ENCODE measurements around the gene SLC17A1.

Gene SLC17A1

GRCh38 chr6:25787428-25787827 lies 44.4 kb downstream of the SLC17A1 start:
- H3K4me3 ChIP-seq (ENCODE audit: low read depth, low read length), result no peak overlapping the region

GRCh38 chr6:25781134-25781533 lies 50.7 kb downstream of the SLC17A1 start:
- TF ChIP-seq, protein P1, sequence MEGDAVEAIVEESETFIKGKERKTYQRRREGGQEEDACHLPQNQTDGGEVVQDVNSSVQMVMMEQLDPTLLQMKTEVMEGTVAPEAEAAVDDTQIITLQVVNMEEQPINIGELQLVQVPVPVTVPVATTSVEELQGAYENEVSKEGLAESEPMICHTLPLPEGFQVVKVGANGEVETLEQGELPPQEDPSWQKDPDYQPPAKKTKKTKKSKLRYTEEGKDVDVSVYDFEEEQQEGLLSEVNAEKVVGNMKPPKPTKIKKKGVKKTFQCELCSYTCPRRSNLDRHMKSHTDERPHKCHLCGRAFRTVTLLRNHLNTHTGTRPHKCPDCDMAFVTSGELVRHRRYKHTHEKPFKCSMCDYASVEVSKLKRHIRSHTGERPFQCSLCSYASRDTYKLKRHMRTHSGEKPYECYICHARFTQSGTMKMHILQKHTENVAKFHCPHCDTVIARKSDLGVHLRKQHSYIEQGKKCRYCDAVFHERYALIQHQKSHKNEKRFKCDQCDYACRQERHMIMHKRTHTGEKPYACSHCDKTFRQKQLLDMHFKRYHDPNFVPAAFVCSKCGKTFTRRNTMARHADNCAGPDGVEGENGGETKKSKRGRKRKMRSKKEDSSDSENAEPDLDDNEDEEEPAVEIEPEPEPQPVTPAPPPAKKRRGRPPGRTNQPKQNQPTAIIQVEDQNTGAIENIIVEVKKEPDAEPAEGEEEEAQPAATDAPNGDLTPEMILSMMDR (IDR thresholded peaks at IDR 0.05; ENCODE audit: low read depth, low read length, missing control alignments), result no peak
- no peak for DNase-seq (ENCODE audit: low read depth)
- H3K4me3 ChIP-seq (ENCODE audit: low read depth, low read length), result no peak overlapping the region

More at GRCh38 chr6:25787428-25787827, 44.4 kb downstream of the SLC17A1 start:
- no peak for DNase-seq (ENCODE audit: low read depth)
- TF ChIP-seq, protein P1 (IDR thresholded peaks at IDR 0.05; ENCODE audit: low read depth, low read length, missing control alignments), result no peak

GRCh38 chr6:25777856-25778649 lies 53.8 kb downstream of the SLC17A1 start:
- TF ChIP-seq, protein P1 (IDR thresholded peaks at IDR 0.05; ENCODE audit: low read depth, low read length, missing control alignments), result no peak
- no peak for DNase-seq (ENCODE audit: low read depth)
- no peak overlapping the region for H3K4me3 ChIP-seq (ENCODE audit: low read depth, low read length)

- DNase-seq (ENCODE audit: low read depth), result no peak
- no peak overlapping the region for H3K4me3 ChIP-seq (ENCODE audit: low read depth, low read length)
- TF ChIP-seq, protein P1 (IDR thresholded peaks at IDR 0.05; ENCODE audit: low read depth, low read length, missing control alignments), result no peak
These were observed 54.8 kb downstream of the SLC17A1 start for GRCh38 chr6:25777031-25777430.

- TF ChIP-seq, protein P1 (IDR thresholded peaks at IDR 0.05; ENCODE audit: low read depth, low read length, missing control alignments), result no peak
- no peak for DNase-seq (ENCODE audit: low read depth)
- no peak overlapping the region for H3K4me3 ChIP-seq (ENCODE audit: low read depth, low read length)
These were observed 57.6 kb downstream of the SLC17A1 start for GRCh38 chr6:25774120-25774715.

GRCh38 chr6:25769983-25770382 lies 61.9 kb downstream of the SLC17A1 start:
- TF ChIP-seq, protein P1 (IDR thresholded peaks at IDR 0.05; ENCODE audit: low read depth, low read length, missing control alignments), result no peak
- no peak overlapping the region for H3K4me3 ChIP-seq (ENCODE audit: low read depth, low read length)
- no peak for DNase-seq (ENCODE audit: low read depth)

All from GM12864 (cell line).